H1 (cell line): Measurements from ENCODE around the gene DPP4. TPM values are rescaled to one million over a fixed set of nuclear protein-coding genes. Genes with fewer than 3 reads are reported as not detected.

Experiments
- CTCF ChIA-PET: fragments of 300-600 bp; sonication (Branson Sonifier 250); formaldehyde crosslinking; loops from one replicate; lab custom pipeline; 2021; ENCODE audit not compliant: partially characterized antibody; lab: Charles Lee
- POLR2A ChIA-PET: fragments of 300-600 bp; sonication (Branson Sonifier 250); formaldehyde crosslinking; loops from one replicate; lab custom pipeline; 2021; ENCODE audit warnings: inconsistent platforms; ENCODE audit not compliant: partially characterized antibody; lab: Charles Lee
- DNase-seq, 2 experiments: peaks; one replicate each; pipeline versions ENCODE4 v3.0.0 to v3.0.0-alpha.2; 2010 to 2022; ENCODE audit warnings: low spot score in 2 of 2, low read depth in 1 of 2, mixed read lengths in 1 of 2
- FAIRE-seq: peaks from 2 replicates; lab custom pipeline; 2011; peaks lifted over from hg19 to GRCh38; lab: Jason Lieb, UNC
- H2AFZ ChIP-seq: 2 replicates; pipeline ENCODE4 v1.8.1; 2012; ENCODE audit warnings: low read length, inconsistent platforms
- H2AK5ac ChIP-seq: 2 replicates; pipeline ENCODE4 v1.6.1; 2013; ENCODE audit warnings: low read depth, low read length
- H2BK120ac ChIP-seq: replicated peaks from 2 replicates; pipeline ENCODE3; 2013; ENCODE audit warnings: low read depth, low read length, inconsistent platforms
- H2BK12ac ChIP-seq: 2 replicates; pipeline ENCODE4 v1.6.1; 2013; ENCODE audit warnings: low read depth, low read length
- H2BK15ac ChIP-seq: 2 replicates; pipeline ENCODE4 v1.6.1; 2013; ENCODE audit warnings: low read length
- H2BK20ac ChIP-seq: 2 replicates; pipeline ENCODE4 v1.6.1; 2013; ENCODE audit warnings: low read length
- H2BK5ac ChIP-seq: 2 replicates; pipeline ENCODE4 v1.6.1; 2013; ENCODE audit warnings: low read depth, low read length
- H3K14ac ChIP-seq: 2 replicates; pipeline ENCODE4 v1.6.1; 2013; ENCODE audit warnings: inconsistent platforms; ENCODE audit not compliant: insufficient read length
- H3K18ac ChIP-seq: 2 replicates; pipeline ENCODE4 v1.6.1; 2013; ENCODE audit warnings: low read length; ENCODE audit errors: extremely low read depth
- H3K23ac ChIP-seq: 2 replicates; pipeline ENCODE4 v1.6.1; 2013; ENCODE audit warnings: inconsistent platforms; ENCODE audit not compliant: insufficient read length
- H3K23me2 ChIP-seq: 2 replicates; pipeline ENCODE4 v1.6.1; 2013; ENCODE audit warnings: low read depth, low read length
- H3K27ac ChIP-seq: 2 replicates; pipeline ENCODE4 v1.6.1; 2011; ENCODE audit warnings: low read depth, low read length, inconsistent platforms
- H3K27me3 ChIP-seq, 4 experiments: replicated peaks in 1 of 4; 1 replicate in 1 of 4; 2 replicates in 3 of 4; pipeline versions ENCODE4 v1.6.1 to v1.8.1; 2011 to 2013; ENCODE audit warnings: low read length in 3 of 4, mild to moderate bottlenecking in 3 of 4, inconsistent platforms in 2 of 4, mixed read lengths in 2 of 4, moderate library complexity in 1 of 4; ENCODE audit not compliant: control insufficient read depth in 3 of 4, insufficient read depth in 3 of 4; ENCODE audit errors: extremely low read depth in 1 of 4
- H3K36me3 ChIP-seq, 4 experiments: 2 replicates each; pipeline versions ENCODE4 v1.6.1 to v1.8.1; 2011 to 2013; ENCODE audit warnings: mild to moderate bottlenecking in 4 of 4, low read length in 3 of 4, moderate library complexity in 2 of 4, control low read depth in 1 of 4, inconsistent platforms in 1 of 4; ENCODE audit not compliant: insufficient read depth in 4 of 4, control insufficient read depth in 2 of 4
- H3K4ac ChIP-seq: replicated peaks from 2 replicates; pipeline ENCODE3; 2013; ENCODE audit warnings: low read length, low read depth, mixed read lengths, inconsistent platforms; ENCODE audit not compliant: insufficient read length
- H3K4me1 ChIP-seq, 4 experiments: replicated peaks in 1 of 4; 1 replicate in 1 of 4; 2 replicates in 3 of 4; pipeline versions ENCODE4 v1.6.1 to v1.8.1; 2011 to 2013; ENCODE audit warnings: low read length in 3 of 4, inconsistent platforms in 2 of 4, mixed read lengths in 1 of 4; ENCODE audit not compliant: insufficient read depth in 4 of 4, control insufficient read depth in 3 of 4
- H3K4me2 ChIP-seq, 2 experiments: 2 replicates each; pipeline versions ENCODE4 v1.6.1 to v1.8.1; 2011 to 2013; ENCODE audit warnings: low read depth in 2 of 2, low read length in 2 of 2, control low read depth in 1 of 2, inconsistent platforms in 1 of 2, mild to moderate bottlenecking in 1 of 2; ENCODE audit not compliant: insufficient read depth in 1 of 2
- H3K4me3 ChIP-seq, 4 experiments: fragments of 200-600, 300-600 bp in 1 of 4; sonication (generic), shearing (Covaris generic), sonication (Bioruptor Twin) in 1 of 4; 2 replicates each; pipeline versions ENCODE4 v1.5.1 to v1.8.1; 2011 to 2016; ENCODE audit warnings: low read length in 4 of 4, low read depth in 3 of 4, control low read depth in 2 of 4, inconsistent platforms in 2 of 4, mild to moderate bottlenecking in 2 of 4, mixed read lengths in 1 of 4, moderate library complexity in 1 of 4; ENCODE audit not compliant: insufficient read depth in 2 of 4; ENCODE audit errors: extremely low read depth in 1 of 4
- H3K56ac ChIP-seq: replicated peaks from 2 replicates; pipeline ENCODE3; 2013; ENCODE audit warnings: low read depth, mild to moderate bottlenecking, mixed read lengths, low read length, inconsistent platforms; ENCODE audit not compliant: insufficient read length
- H3K79me1 ChIP-seq: 2 replicates; pipeline ENCODE4 v1.6.1; 2013; ENCODE audit warnings: low read depth, low read length, control low read depth
- H3K79me2 ChIP-seq, 2 experiments: 2 replicates each; pipeline versions ENCODE4 v1.6.1 to v1.8.1; 2012 to 2013; ENCODE audit warnings: low read length in 2 of 2, mild to moderate bottlenecking in 2 of 2, inconsistent platforms in 1 of 2; ENCODE audit not compliant: insufficient read depth in 2 of 2, control insufficient read depth in 1 of 2
- H3K9ac ChIP-seq, 4 experiments: replicated peaks in 1 of 4; 1 replicate in 1 of 4; 2 replicates in 3 of 4; pipeline versions ENCODE4 v1.6.1 to v1.8.1; 2011 to 2013; ENCODE audit warnings: low read depth in 3 of 4, low read length in 3 of 4, control low read depth in 2 of 4, mild to moderate bottlenecking in 2 of 4, moderate library complexity in 2 of 4, inconsistent platforms in 1 of 4; ENCODE audit errors: extremely low read depth in 1 of 4
- H3K9me3 ChIP-seq, 2 experiments: 2 replicates each; pipeline versions ENCODE4 v1.6.1 to v1.8.1; 2012 to 2013; ENCODE audit warnings: mild to moderate bottlenecking in 2 of 2, moderate library complexity in 2 of 2, control low read depth in 1 of 2, inconsistent platforms in 1 of 2, low read depth in 1 of 2, low read length in 1 of 2, mixed read lengths in 1 of 2; ENCODE audit not compliant: insufficient read depth in 2 of 2
- H4K20me1 ChIP-seq, 2 experiments: replicated peaks in 1 of 2; 2 replicates each; pipeline versions ENCODE3 to v1.8.1; 2011 to 2013; ENCODE audit warnings: inconsistent platforms in 2 of 2, low read length in 2 of 2, mild to moderate bottlenecking in 1 of 2; ENCODE audit not compliant: insufficient read depth in 2 of 2, control insufficient read depth in 1 of 2
- H4K5ac ChIP-seq: 2 replicates; pipeline ENCODE4 v1.6.1; 2013; ENCODE audit warnings: low read length, low read depth, mixed read lengths, inconsistent platforms; ENCODE audit not compliant: insufficient read length
- H4K8ac ChIP-seq: 2 replicates; pipeline ENCODE4 v1.8.0; 2013; ENCODE audit warnings: mild to moderate bottlenecking, moderate library complexity, low read length, inconsistent platforms; ENCODE audit not compliant: insufficient read depth; ENCODE audit errors: extremely low read depth
- H4K91ac ChIP-seq: replicated peaks from 2 replicates; pipeline ENCODE3; 2013; ENCODE audit warnings: low read length, mixed read lengths, inconsistent platforms; ENCODE audit not compliant: insufficient read length
- BRCA1 ChIP-seq: IDR thresholded peaks from 2 replicates; pipeline ENCODE4 v1.6.1; 2012; ENCODE audit warnings: low read depth, low read length, improper control_type of control experiment
- CBX8 ChIP-seq: fragments of 300-800, 300-1000 bp; sonication (generic); IDR thresholded peaks from 2 replicates; pipeline ENCODE4 v1.7.1; 2016; ENCODE audit warnings: low read depth, low read length, borderline replicate concordance
- CEBPB ChIP-seq: IDR thresholded peaks from 2 replicates; pipeline ENCODE4 v1.6.1; 2012; ENCODE audit warnings: low read depth, low read length
- CTCF ChIP-seq, 3 experiments: IDR thresholded peaks; 1 replicate in 2 of 3; 2 replicates in 1 of 3; pipeline versions ENCODE4 v1.5.1 to v1.6.1; 2011; ENCODE audit warnings: low read length in 3 of 3, mild to moderate bottlenecking in 3 of 3, inconsistent platforms in 2 of 3, low read depth in 1 of 3, moderate library complexity in 1 of 3; ENCODE audit not compliant: insufficient read depth in 1 of 3; ENCODE audit errors: control extremely low read depth in 1 of 3
- NANOG ChIP-seq: IDR thresholded peaks from 2 replicates; pipeline ENCODE4 v1.6.1; 2011; ENCODE audit warnings: low read length, low read depth, mild to moderate bottlenecking, inconsistent platforms; ENCODE audit not compliant: insufficient read depth, poor library complexity, severe bottlenecking
- POU5F1 ChIP-seq: IDR thresholded peaks from 2 replicates; pipeline ENCODE4 v1.6.1; 2011; ENCODE audit warnings: low read depth, mild to moderate bottlenecking, low read length, moderate library complexity
- RBBP5 ChIP-seq: IDR thresholded peaks from 2 replicates; pipeline ENCODE4 v1.7.1; 2012; ENCODE audit warnings: low read depth, mild to moderate bottlenecking, inconsistent platforms, low read length, moderate library complexity, borderline replicate concordance
- RFX5 ChIP-seq: IDR thresholded peaks from 2 replicates; pipeline ENCODE4 v1.6.1; 2011; ENCODE audit warnings: low read depth, low read length, improper control_type of control experiment, borderline replicate concordance
- SP2 ChIP-seq: IDR thresholded peaks from 2 replicates; pipeline ENCODE4 v1.6.1; 2012; ENCODE audit warnings: mild to moderate bottlenecking, low read length, inconsistent platforms
- TAF1 ChIP-seq: IDR thresholded peaks from 2 replicates; pipeline ENCODE4 v1.6.1; 2011; ENCODE audit warnings: mild to moderate bottlenecking, low read depth, low read length
- WGBS, 2 experiments: shearing (Covaris generic) in 1 of 2; methylation state at CpG; one replicate each; pipeline versions ENCODE4 v1.1.6 to v1.1.7; 2013 to 2015; ENCODE audit warnings: low lambda C conversion rate in 2 of 2, mixed read lengths in 2 of 2, inconsistent platforms in 1 of 2, low coverage in 1 of 2, missing lambda C conversion rate in 1 of 2; ENCODE audit not compliant: insufficient replicate concordance in 2 of 2, insufficient coverage in 1 of 2, insufficient read length in 1 of 2; ENCODE audit errors: extremely low coverage in 1 of 2, missing lambda C conversion rate in 1 of 2; 5-methylcytosine and 5-hydroxymethylcytosine counted together
- polyA plus RNA-seq, 7 experiments: library from polyadenylated mRNA; depleted of rRNA in 3 of 7; stranded (reverse) in 5 of 7; unstranded in 2 of 7; fragments of >200 nt in 5 of 7; fragments of 200-250 nt in 2 of 7; gene quantifications; 1 replicate in 5 of 7; 2 replicates in 1 of 7; 4 replicates in 1 of 7; pipeline versions ENCODE4 v1.2.1 to v1.2.3, GENCODE V29; 2011 to 2013; ENCODE audit warnings: missing spikeins in 2 of 7, mixed read lengths in 2 of 7
- total RNA-seq: library from RNA; stranded (reverse); fragmentation: NEBNext Ultra II Directional; extraction: Animal tissue kit (Norgen Biotek cat#: 25700); gene quantifications from 2 replicates; pipeline ENCODE4 v1.2.1, GENCODE V29; 2021

Gene DPP4
- total and polyA plus RNA-seq, 2 of the 8 experiments (the other 6 are each of a cell fraction or from before 2014, with no cell fraction given) = 1.3 to 3.1 TPM

DNA sequence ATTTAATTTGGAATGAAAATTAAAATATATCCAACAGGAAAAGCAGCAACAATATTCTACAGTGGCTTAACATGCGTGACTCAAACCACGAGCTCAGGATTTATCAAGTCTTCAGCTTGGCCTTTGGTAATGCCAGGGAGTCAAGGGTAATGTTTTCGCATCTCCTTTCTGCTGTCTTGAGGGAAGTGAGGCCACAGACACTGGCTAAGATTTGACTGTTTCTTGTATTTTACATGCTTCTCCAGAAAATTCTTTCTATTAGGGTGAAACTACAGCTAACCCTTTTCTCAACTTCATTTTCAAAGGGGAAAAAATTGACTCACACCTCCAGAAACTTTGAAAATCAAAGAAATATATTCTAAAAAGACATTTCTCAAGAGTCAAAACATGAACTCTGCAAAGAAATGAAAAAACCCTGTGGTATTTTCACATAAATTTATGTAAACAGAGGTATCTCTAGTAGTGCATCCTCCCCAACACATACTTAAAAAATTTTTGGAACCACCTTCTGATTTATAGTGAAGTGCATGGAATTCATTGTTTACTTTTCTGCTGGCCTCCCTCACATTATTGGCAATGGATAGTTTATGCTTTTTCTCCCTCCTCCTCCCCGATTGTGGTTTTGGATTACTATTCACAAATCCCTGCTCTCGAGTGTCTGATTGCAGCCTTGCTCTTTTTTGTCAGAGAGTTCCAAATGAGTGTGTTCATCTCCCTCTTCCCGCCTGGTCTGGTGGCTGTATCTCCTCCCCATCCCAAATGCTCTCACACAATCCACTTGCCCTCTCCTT is 48.7 kb downstream of the DPP4 start:
- H3K79me2 ChIP-seq = no peaks in the 10 kb centered on the region
- no peak overlapping the region for H2BK120ac ChIP-seq
- H2BK12ac ChIP-seq = no peak overlapping the region
- H3K4me2 ChIP-seq = no peak overlapping the region
- no peak overlapping the region for H3K14ac ChIP-seq
- no peak overlapping the region for H4K91ac ChIP-seq
- H3K23me2 ChIP-seq = no peaks in the 10 kb centered on the region
- no peak overlapping the region for H3K27ac ChIP-seq
- no peaks in the 10 kb centered on the region for H3K27me3 ChIP-seq
- no peak overlapping the region for H3K4ac ChIP-seq
- H3K4me3 ChIP-seq = no peak overlapping the region
- no peak overlapping the region for H4K5ac ChIP-seq
- WGBS, 2 experiments = 91% methylated on average over 6 of the region's 6 CpGs; no CpG with 5 or more reads in 1 of the 2 experiments
- H2AFZ ChIP-seq = no peak overlapping the region
- POLR2A ChIA-PET = interaction anchor here (0.7 kb wide), 1 partner anchor 12 kb away, joined by 3 read pairs; no protein-coding TSS in a partner anchor
- H3K79me1 ChIP-seq = no peaks in the 10 kb centered on the region
- CTCF ChIA-PET = interaction anchor here (0.6 to 2.3 kb wide), 6 partner anchors 10 to 580 kb away, joined by 3 to 10 read pairs (median 5); no protein-coding TSS in a partner anchor
- H3K18ac ChIP-seq = no peak overlapping the region
- H4K8ac ChIP-seq = no peak overlapping the region
- no peak overlapping the region for H2AK5ac ChIP-seq
- H3K9me3 ChIP-seq = no peaks in the 10 kb centered on the region
- peaks cover 0 to 3% (median 0%) of the 10 kb centered on the region in 4 experiments; a peak in 2 of 7 replicates for H3K4me1 ChIP-seq
- H3K56ac ChIP-seq = no peak overlapping the region
- no peak for DNase-seq
- no peak overlapping the region for H2BK5ac ChIP-seq
- no peak overlapping the region for H3K9ac ChIP-seq
- no peak for FAIRE-seq
- H2BK20ac ChIP-seq = no peak overlapping the region
- H3K36me3 ChIP-seq = no peaks in the 10 kb centered on the region
- no peak overlapping the region for H2BK15ac ChIP-seq
- H4K20me1 ChIP-seq = no peaks in the 10 kb centered on the region
- no peak overlapping the region for H3K23ac ChIP-seq
- no peak for TF ChIP-seq SP2
- no peak for TF ChIP-seq CBX8
- no peak for TF ChIP-seq RFX5
- TF ChIP-seq RBBP5 = no peak
- no peak for TF ChIP-seq NANOG
- no peak for TF ChIP-seq POU5F1
- TF ChIP-seq BRCA1 = no peak
- no peak for TF ChIP-seq CEBPB
- no peak for TF ChIP-seq CTCF (IDR thresholded peaks at IDR 0.05; ENCODE audit: control extremely low read depth in 1 of 3, insufficient read depth in 1 of 3, low read depth in 1 of 3, low read length in 3 of 3)
- no peak for TF ChIP-seq TAF1
